Tibial artery (tissue), 4 donors: ENCODE measurements around the gene HOXA7.

ENCODE experiments used
- DNase-seq, 2 donors: peaks; one replicate each; pipeline ENCODE4 v3.0.0-alpha.2; 2019
- H3K27ac ChIP-seq, 2 donors: fragments of 200-600 bp; sonication (generic) in 1 of 2; 1 replicate in 1 of 2; 2 replicates in 1 of 2; pipeline ENCODE4 v1.5.1; 2018 to 2019; ENCODE audit warnings: mild to moderate bottlenecking in 1 of 2
- H3K27me3 ChIP-seq, 2 donors: fragments of 200-600 bp; sonication (generic) in 1 of 2; one replicate each; pipeline versions ENCODE4 v1.5.1 to v1.6.0; 2016 to 2019
- H3K36me3 ChIP-seq, 3 donors: fragments of 200-600 bp; sonication (generic) in 2 of 3; one replicate each; pipeline ENCODE4 v1.5.1; 2016 to 2019; ENCODE audit warnings: mild to moderate bottlenecking in 2 of 3
- H3K4me1 ChIP-seq, 4 donors: fragments of 200-600 bp; sonication (generic) in 2 of 4; 1 replicate in 3 of 4; 2 replicates in 1 of 4; pipeline ENCODE4 v1.5.1; 2016 to 2019
- H3K4me3 ChIP-seq, 2 donors: fragments of 200-600 bp; sonication (generic) in 1 of 2; 1 replicate in 1 of 2; 2 replicates in 1 of 2; pipeline ENCODE4 v1.5.1; 2018 to 2019; ENCODE audit warnings: mild to moderate bottlenecking in 2 of 2
- H3K9me3 ChIP-seq, 3 donors: fragments of 200-600 bp; sonication (generic) in 1 of 3; one replicate each; pipeline ENCODE4 v1.5.1; 2016 to 2019
- intact Hi-C: fragments of 100-400 bp; cut with DNase I; formaldehyde crosslinking; loops from one replicate; pipeline ENCODE4 v1.15.0; 2023; ENCODE audit warnings: low total_unique reads
- TF ChIP-seq, protein P1 (sequence below), 2 experiments: fragments of 200-600 bp in 1 of 2; fragments of 450-650 bp in 1 of 2; IDR thresholded peaks; one replicate each; pipeline ENCODE4 v1.5.1; 2017 to 2019; ENCODE audit warnings: antibody characterized with exemption in 2 of 2, mild to moderate bottlenecking in 1 of 2, moderate library complexity in 1 of 2

The HOXA7 gene

GRCh38 chr7:27173956-27174873 is 17.7 kb upstream of the HOXA7 start, which contains the start of gene HOXA10:
TSS of gene HOXA10 (minus strand) at chr7:27174320. CDS start at chr7:27174306, 14 bp downstream.
- peak; percentile 61 to 86 for DNase-seq
- Histone ChIP-seq H3K27me3 (peaks cover 0 to 3% of the 10 kb centered on the region in 2 donors), H3K36me3 (no peaks in the 10 kb centered on the region), H3K4me1 (peaks cover 0 to 33% (median 10%) of the 10 kb centered on the region in 4 donors), H3K4me3 (peak within 1 kb of the TSS; percentile 68 to 91), H3K9me3 (no peaks in the 10 kb centered on the region), H3K27ac (peak within 1 kb of the TSS; percentile 96 to 97)
- TF ChIP-seq, protein P1, sequence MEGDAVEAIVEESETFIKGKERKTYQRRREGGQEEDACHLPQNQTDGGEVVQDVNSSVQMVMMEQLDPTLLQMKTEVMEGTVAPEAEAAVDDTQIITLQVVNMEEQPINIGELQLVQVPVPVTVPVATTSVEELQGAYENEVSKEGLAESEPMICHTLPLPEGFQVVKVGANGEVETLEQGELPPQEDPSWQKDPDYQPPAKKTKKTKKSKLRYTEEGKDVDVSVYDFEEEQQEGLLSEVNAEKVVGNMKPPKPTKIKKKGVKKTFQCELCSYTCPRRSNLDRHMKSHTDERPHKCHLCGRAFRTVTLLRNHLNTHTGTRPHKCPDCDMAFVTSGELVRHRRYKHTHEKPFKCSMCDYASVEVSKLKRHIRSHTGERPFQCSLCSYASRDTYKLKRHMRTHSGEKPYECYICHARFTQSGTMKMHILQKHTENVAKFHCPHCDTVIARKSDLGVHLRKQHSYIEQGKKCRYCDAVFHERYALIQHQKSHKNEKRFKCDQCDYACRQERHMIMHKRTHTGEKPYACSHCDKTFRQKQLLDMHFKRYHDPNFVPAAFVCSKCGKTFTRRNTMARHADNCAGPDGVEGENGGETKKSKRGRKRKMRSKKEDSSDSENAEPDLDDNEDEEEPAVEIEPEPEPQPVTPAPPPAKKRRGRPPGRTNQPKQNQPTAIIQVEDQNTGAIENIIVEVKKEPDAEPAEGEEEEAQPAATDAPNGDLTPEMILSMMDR (IDR thresholded peaks at IDR 0.05) = peak in 1 of 2 experiments; percentile 11
- intact Hi-C loops = loop anchor here (5.0 kb wide), 1 partner anchor 977 kb away; no protein-coding TSS in a partner anchor

- TF ChIP-seq, protein P1 (IDR thresholded peaks at IDR 0.05) = no peak
- H3K27ac ChIP-seq = peak overlapping the region; percentile 96 to 97
- H3K4me3 ChIP-seq = peak overlapping the region; percentile 68 to 91
- DNase-seq = peak; percentile 25 to 81
- peaks cover 0 to 33% (median 10%) of the 10 kb centered on the region in 4 donors for H3K4me1 ChIP-seq
- intact Hi-C loops = loop anchor here (5.0 kb wide), 1 partner anchor 976 kb away; no protein-coding TSS in a partner anchor
- no peaks in the 10 kb centered on the region for H3K27me3 ChIP-seq
- no peaks in the 10 kb centered on the region for H3K36me3 ChIP-seq
- H3K9me3 ChIP-seq = no peaks in the 10 kb centered on the region
These were observed 17.1 kb upstream of the HOXA7 start for GRCh38 chr7:27173511-27173955.

DNA sequence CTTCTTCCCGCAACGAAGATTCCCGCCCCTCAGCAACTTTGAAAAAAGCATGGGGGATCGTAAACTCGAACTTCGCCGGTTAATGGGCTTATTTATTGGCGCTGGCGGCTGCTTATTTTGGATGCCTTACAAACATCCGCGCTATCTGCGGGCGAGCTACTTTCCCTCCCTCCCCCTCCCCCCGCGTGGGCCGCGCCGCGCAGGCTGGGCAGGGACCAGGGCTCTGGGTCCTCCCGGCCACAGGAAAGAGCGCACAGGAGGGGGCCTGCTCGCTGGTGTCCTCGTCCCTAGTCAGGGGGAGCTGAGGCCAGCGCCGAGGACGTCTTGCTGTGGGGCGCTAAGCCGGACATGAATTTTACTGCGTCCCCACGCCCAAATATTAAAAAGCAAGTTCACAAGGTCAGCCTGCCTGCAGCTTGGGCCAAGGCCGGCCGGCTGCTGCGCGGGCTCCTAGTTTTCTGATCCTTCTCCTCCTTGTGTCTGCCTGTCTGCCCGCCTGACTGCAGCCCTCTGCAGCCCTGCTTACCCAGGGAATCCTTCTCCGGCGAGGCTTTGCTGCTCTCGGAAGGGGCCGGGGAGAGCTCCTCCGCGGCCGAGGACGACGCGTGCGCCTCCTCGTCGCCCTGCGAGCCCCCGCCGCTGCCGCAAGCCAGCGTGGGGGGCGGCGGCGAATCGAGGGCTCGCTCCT is 16.5 kb upstream of the HOXA7 start:
- H3K36me3 ChIP-seq = no peaks in the 10 kb centered on the region
- H3K27ac ChIP-seq = peak overlapping the region; percentile 96 to 97
- H3K9me3 ChIP-seq = no peaks in the 10 kb centered on the region
- DNase-seq = peak; percentile 85 to 95
- TF ChIP-seq, protein P1 (IDR thresholded peaks at IDR 0.05) = no peak
- H3K4me1 ChIP-seq = peaks cover 0 to 37% (median 10%) of the 10 kb centered on the region in 4 donors
- no peaks in the 10 kb centered on the region for H3K27me3 ChIP-seq
- intact Hi-C loops = loop anchor here (5.0 kb wide), 1 partner anchor 976 kb away; no protein-coding TSS in a partner anchor
- H3K4me3 ChIP-seq = peak overlapping the region; percentile 68 to 91

GRCh38 chr7:27172315-27172774 is 15.9 kb upstream of the HOXA7 start:
- no peaks in the 10 kb centered on the region for H3K27me3 ChIP-seq
- peak overlapping the region; percentile 96 to 97 for H3K27ac ChIP-seq
- H3K36me3 ChIP-seq = no peaks in the 10 kb centered on the region
- intact Hi-C loops = loop anchor here (5.0 kb wide), 1 partner anchor 975 kb away; no protein-coding TSS in a partner anchor
- H3K4me1 ChIP-seq = peaks cover 0 to 41% (median 12%) of the 10 kb centered on the region in 4 donors
- TF ChIP-seq, protein P1 (IDR thresholded peaks at IDR 0.05) = no peak
- H3K9me3 ChIP-seq = no peaks in the 10 kb centered on the region
- H3K4me3 ChIP-seq = peak overlapping the region; percentile 68 to 91
- peak; percentile 34 to 73 for DNase-seq

- TF ChIP-seq, protein P1 (IDR thresholded peaks at IDR 0.05) = no peak
- H3K9me3 ChIP-seq = no peaks in the 10 kb centered on the region
- H3K27me3 ChIP-seq = no peaks in the 10 kb centered on the region
- DNase-seq = peak; percentile 24 to 70
- intact Hi-C loops = loop anchor here (5.0 kb wide), 1 partner anchor 974 kb away; no protein-coding TSS in a partner anchor
- H3K36me3 ChIP-seq = no peaks in the 10 kb centered on the region
- H3K27ac ChIP-seq = peak overlapping the region; percentile 96 to 97
- peak overlapping the region; percentile 68 to 91 for H3K4me3 ChIP-seq
- peaks cover 0 to 41% (median 12%) of the 10 kb centered on the region in 4 donors for H3K4me1 ChIP-seq
These were observed 15.3 kb upstream of the HOXA7 start for GRCh38 chr7:27171637-27172314.
